KMS-11 (cell line): ENCODE measurements around the gene PIGK.

Experiments used
- H2AFZ ChIP-seq: fragments of 200-600 bp; sonication (generic); 2 replicates; pipeline ENCODE4 v1.6.1; 2016; ENCODE audit warnings: antibody characterized with exemption, mixed run types, low read depth
- H3K27ac ChIP-seq: fragments of 200-600 bp; sonication (generic); 2 replicates; pipeline ENCODE4 v1.6.1; 2016; ENCODE audit warnings: mild to moderate bottlenecking, mixed run types
- H3K27me3 ChIP-seq: fragments of 200-600 bp; sonication (generic); 2 replicates; pipeline ENCODE4 v1.6.1; 2017; ENCODE audit warnings: mild to moderate bottlenecking, low read depth, mixed run types, moderate library complexity; ENCODE audit not compliant: insufficient read depth
- H3K36me3 ChIP-seq: fragments of 200-600 bp; sonication (generic); 2 replicates; pipeline ENCODE4 v1.6.1; 2017; ENCODE audit warnings: mild to moderate bottlenecking, mixed run types; ENCODE audit not compliant: insufficient read depth
- H3K4me1 ChIP-seq: fragments of 200-600 bp; sonication (generic); 2 replicates; pipeline ENCODE4 v1.6.1; 2016; ENCODE audit warnings: mild to moderate bottlenecking, low read depth, mixed run types; ENCODE audit not compliant: poor library complexity, severe bottlenecking
- H3K4me2 ChIP-seq: fragments of 200-600 bp; sonication (generic); 2 replicates; pipeline ENCODE4 v1.7.0; 2016; ENCODE audit warnings: mild to moderate bottlenecking, mixed run types
- H3K4me3 ChIP-seq: fragments of 200-600 bp; sonication (generic); IDR thresholded peaks from 2 replicates; pipeline ENCODE4 v1.6.1; 2017; ENCODE audit warnings: low read depth, low read length, mixed read lengths; ENCODE audit not compliant: insufficient read depth
- H3K79me2 ChIP-seq: fragments of 200-600 bp; sonication (generic); 2 replicates; pipeline ENCODE4 v1.6.1; 2016; ENCODE audit warnings: low read depth, mixed run types; ENCODE audit not compliant: insufficient read depth
- H3K9ac ChIP-seq: fragments of 200-600 bp; sonication (generic); 2 replicates; pipeline ENCODE4 v1.6.1; 2016; ENCODE audit warnings: mild to moderate bottlenecking, mixed run types
- H4K20me1 ChIP-seq: fragments of 200-600 bp; sonication (generic); 2 replicates; pipeline ENCODE4 v1.6.1; 2016; ENCODE audit warnings: mild to moderate bottlenecking, mixed run types; ENCODE audit not compliant: insufficient read depth
- CTCF ChIP-seq: fragments of 200-600 bp; sonication (generic); conservative IDR thresholded peaks from 2 replicates; pipeline ENCODE4 v1.6.1; 2017; ENCODE audit warnings: low read depth, mild to moderate bottlenecking, antibody characterized with exemption, low read length, moderate library complexity, mixed read lengths

PIGK gene

GRCh38 chr1:77134359-77134758 lies 84.9 kb downstream of the PIGK start:
- TF ChIP-seq CTCF = no peak
- H3K27me3 ChIP-seq = no peaks in the 10 kb centered on the region
- no peaks in the 10 kb centered on the region for H4K20me1 ChIP-seq
- no peak overlapping the region for H3K27ac ChIP-seq
- no peaks in the 10 kb centered on the region for H3K79me2 ChIP-seq
- H3K9ac ChIP-seq = no peak overlapping the region
- no peak overlapping the region for H2AFZ ChIP-seq
- no peaks in the 10 kb centered on the region for H3K4me1 ChIP-seq
- H3K4me2 ChIP-seq = no peak overlapping the region
- H3K4me3 ChIP-seq = no peak overlapping the region
- no peaks in the 10 kb centered on the region for H3K36me3 ChIP-seq

- Histone ChIP-seq H2AFZ (no peak overlapping the region), H3K4me1 (no peaks in the 10 kb centered on the region), H3K4me2 (no peak overlapping the region), H3K4me3 (no peak overlapping the region), H4K20me1 (no peaks in the 10 kb centered on the region), H3K79me2 (no peaks in the 10 kb centered on the region), H3K27ac (no peak overlapping the region), H3K36me3 (no peaks in the 10 kb centered on the region), H3K27me3 (no peaks in the 10 kb centered on the region), H3K9ac (no peak overlapping the region)
- TF ChIP-seq CTCF = no peak
Measured at GRCh38 chr1:77133731-77134358, 85.4 kb downstream of the PIGK start.

DNA sequence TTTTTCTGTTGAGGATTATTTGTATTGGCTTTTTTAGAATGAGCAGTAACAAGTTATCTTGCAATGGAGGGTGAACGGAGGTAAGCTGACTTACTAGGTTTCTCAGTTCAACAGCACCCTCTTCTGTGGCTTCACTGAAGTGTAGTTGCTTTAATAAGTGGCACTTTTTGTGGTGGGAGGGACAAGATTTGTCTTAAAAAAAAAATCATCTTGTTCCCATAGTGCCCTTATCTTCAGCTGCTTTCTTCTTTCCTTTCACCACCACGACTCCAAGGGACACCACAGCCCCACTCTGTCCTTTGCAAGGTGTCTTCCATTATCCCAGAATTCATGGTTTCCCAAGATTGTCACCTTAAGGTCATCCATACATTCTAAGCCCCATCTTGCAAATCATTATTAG lies 92.9 kb downstream of the PIGK start:
- H3K4me3 ChIP-seq = no peak overlapping the region
- no peak overlapping the region for H3K9ac ChIP-seq
- H3K79me2 ChIP-seq = no peaks in the 10 kb centered on the region
- no peak overlapping the region for H3K4me2 ChIP-seq
- no peaks in the 10 kb centered on the region for H4K20me1 ChIP-seq
- no peaks in the 10 kb centered on the region for H3K36me3 ChIP-seq
- no peaks in the 10 kb centered on the region for H3K27me3 ChIP-seq
- H3K4me1 ChIP-seq = no peaks in the 10 kb centered on the region
- H2AFZ ChIP-seq = no peak overlapping the region
- H3K27ac ChIP-seq = no peak overlapping the region
- peak; percentile 51 for TF ChIP-seq CTCF

- H3K4me3 ChIP-seq = no peak overlapping the region
- no peaks in the 10 kb centered on the region for H3K4me1 ChIP-seq
- H3K27me3 ChIP-seq = no peaks in the 10 kb centered on the region
- H3K36me3 ChIP-seq = no peaks in the 10 kb centered on the region
- no peak overlapping the region for H2AFZ ChIP-seq
- H3K4me2 ChIP-seq = no peak overlapping the region
- no peaks in the 10 kb centered on the region for H4K20me1 ChIP-seq
- H3K9ac ChIP-seq = no peak overlapping the region
- H3K79me2 ChIP-seq = no peaks in the 10 kb centered on the region
- no peak overlapping the region for H3K27ac ChIP-seq
- no peak for TF ChIP-seq CTCF
Measured at GRCh38 chr1:77121503-77121902, 97.7 kb downstream of the PIGK start.
